SH-SY5Y (cell line): ENCODE results near the gene ADAMTS6.

Experiments
- GATA2 ChIP-seq: IDR thresholded peaks from 2 replicates; pipeline ENCODE4 v1.6.1; 2011; ENCODE audit warnings: mild to moderate bottlenecking, low read depth, low read length
- GATA3 ChIP-seq: IDR thresholded peaks from 2 replicates; pipeline ENCODE4 v1.6.1; 2011; ENCODE audit warnings: low read depth, mild to moderate bottlenecking, low read length, moderate library complexity

- TF ChIP-seq GATA2, result no peak
- TF ChIP-seq GATA3, result no peak
Measured at GRCh38 chr5:65120371-65120967, 361.3 kb downstream of the ADAMTS6 start.
